ENCODE data around the gene MCIDAS.

Gene MCIDAS

DNA sequence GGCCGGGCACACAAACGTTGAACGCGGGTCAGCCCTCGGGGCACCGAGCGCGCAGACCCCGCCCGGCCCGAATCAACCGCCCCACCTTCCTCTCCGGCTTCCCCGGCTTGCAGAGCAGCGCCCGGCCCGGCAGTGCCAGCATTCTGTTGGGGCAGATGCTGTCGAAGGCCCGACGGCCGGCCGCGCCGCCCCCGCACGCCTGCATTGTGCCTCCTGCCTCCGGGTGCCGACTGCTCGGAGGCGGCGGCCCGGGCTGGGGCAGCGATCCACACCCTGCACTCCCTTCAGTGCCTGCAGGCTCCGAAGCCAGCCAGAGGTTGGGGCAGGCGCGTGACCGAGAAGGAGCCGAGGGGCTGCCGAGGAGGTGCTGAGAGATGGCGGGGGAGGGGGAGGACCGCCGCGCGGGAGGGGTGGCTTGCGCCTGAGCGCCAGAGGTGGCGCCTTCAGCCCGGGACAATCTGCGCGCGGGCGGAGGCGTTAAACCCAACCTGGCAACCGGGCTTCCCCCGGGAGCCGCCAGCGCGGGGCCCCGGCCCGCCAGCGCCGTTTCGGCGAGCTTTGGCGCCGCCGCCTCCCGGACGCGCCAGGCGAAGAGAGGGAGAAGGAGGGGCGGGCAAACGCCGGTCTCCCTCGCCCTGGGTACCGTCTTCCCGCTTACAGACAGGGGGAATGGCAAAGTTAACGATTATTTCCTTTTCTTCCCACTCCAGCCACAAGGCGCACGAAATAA lies at the start of gene MCIDAS:
MCIDAS (minus strand) TSS at position 382 of the 730 bp plus-strand sequence; CDS start at position 205, 177 bp downstream.
- peak; percentile 58 to 59 for DNase-seq (ENCODE audit: low read depth in 2 of 2)

DNA sequence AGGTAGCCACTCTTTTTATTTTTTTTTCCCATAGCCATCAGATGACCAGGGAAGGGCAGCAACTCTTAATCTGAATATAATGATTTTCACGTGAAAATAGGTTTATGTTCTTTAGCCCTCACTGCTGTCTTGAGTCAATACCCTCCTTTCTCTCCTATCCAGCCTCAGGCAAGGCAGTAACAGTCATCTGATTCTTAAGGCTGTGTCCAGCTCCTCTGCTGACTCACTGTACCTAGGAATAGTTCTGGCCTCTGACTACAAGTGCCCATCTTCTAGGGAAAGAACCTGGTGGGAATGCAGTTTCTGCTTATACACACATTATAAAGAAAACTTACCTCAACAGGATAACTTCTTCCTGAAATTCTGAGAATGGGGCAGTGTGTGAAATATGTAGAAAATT lies 49.7 kb upstream of the MCIDAS start:
- no peak for DNase-seq (ENCODE audit: low read depth in 2 of 2)

DNA sequence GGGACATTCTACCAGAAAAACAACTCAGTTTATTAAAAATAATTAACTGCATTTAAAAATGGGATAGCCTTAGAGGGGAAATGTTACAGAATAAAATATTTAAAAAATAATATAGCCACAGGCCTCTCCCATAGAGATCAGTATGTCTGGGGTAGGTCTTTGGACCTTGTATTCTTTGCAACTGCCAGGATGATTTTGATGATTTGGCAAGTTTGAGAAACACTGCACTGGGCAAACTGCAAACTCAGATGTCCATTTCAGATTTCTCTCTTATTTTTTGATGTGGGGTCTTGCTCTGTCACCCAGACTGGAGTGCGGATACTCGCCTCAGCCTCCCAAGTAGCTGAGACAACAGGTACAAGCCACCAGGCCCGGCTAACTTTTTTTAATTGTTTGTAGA lies 31.2 kb upstream of the MCIDAS start:
- DNase-seq (ENCODE audit: low read depth in 2 of 2) = no peak

DNA sequence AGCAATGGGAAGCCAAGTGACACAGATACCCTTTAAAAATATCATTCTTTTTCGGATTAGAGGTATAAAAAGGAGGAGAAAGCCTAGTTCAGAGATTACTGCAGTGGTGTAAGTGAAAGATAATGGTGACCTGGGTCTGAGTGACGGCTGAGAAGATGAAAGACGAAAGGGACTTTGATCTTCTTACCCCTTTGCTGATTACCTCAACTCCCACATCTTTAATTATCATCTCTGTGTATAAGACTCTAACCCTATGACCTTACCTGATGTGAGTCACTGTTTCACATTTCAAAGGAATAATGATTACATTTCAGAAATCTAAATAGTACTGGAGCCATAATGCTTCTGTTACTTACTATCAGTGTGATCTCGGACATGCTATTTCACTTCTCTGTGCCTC lies 27.7 kb upstream of the MCIDAS start:
- DNase-seq (ENCODE audit: low read depth in 2 of 2) = no peak

DNA sequence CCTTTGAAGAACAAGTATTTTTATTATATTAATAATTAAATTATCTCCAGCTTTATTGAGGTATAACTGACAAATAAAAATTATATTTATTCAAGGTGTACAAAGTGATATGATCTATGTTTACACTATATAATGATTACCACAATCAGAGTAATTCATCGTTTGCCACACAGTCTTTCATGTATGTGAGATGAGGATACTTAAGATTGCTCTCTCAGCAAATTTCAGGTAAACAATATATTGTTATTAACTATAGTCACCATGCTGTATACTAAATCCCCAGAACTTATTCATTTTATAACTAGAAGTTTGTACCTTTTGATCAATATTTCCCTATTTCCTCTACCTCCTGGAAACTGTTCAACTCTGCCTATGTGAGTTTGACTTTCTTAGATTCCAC lies 22.9 kb upstream of the MCIDAS start:
- DNase-seq (ENCODE audit: low read depth in 2 of 2) = no peak

DNA sequence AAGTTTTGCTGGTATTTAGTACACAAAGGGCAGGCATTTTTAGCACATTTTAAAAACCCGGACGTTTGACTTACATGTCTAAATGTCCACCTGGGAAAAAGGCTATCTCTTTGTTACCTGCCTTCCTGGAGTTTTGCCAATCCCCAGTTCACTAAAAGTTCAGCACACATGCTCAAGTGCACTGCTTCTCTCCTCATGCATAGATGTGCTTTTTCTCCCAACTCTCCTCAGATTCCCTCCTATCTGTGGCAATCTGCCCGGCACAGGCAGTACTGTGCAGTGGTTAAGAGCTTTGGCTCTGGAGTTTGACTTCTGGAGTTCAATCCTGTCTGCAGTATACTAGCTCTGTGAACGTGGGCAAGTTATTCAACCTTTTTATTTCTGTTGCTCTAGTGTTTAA lies 14.6 kb upstream of the MCIDAS start:
- no peak for DNase-seq (ENCODE audit: low read depth in 2 of 2)

DNA sequence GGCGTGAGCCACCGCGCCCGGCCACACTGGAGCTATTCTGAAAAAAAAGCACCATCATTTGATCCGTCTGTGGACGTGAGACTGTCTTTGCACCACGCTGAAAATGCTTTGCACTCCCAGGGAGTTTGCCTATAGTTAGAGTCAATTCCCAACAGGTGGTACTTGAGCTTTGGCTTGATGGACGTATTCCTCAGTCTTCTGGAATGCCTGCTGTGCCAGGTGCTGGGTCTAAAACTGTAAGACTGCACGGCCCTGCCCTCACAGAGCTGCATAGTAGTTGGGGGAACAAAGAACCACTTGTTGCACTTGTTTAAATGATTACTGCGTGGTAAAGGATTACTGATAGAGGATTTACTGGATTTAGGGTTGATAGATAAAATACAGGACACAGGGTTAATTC lies 9.7 kb upstream of the MCIDAS start:
- DNase-seq (ENCODE audit: low read depth in 2 of 2) = no peak

DNA sequence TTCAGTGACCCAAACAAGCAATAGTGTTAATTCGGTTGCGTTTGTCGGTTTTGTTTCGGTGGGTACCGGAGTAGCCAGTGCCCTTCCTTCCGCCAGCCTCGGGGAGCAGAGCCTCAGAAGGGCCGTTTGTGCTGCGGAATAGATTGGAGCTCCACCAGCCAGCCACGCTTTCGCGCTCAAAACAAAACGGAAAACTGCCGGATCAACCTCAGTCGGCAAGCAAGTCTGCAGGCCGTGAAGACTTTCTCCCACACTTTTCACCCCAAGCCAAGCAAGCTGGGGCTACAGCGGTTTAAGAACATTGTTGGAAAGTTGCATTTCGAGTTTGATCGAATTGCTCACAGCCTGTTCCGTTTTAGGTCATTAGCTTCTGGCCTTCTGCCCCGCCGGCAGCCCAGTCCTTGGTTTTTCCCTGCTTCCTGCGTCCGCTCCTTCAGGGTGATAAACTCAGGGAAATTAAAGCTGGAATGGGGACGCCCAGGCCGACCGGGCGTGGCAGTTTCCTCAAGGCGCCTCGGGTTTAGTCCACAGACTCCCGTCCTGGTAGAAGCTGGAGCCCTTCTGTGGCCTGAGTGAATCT lies 7.1 kb upstream of the MCIDAS start:
- DNase-seq (ENCODE audit: low read depth in 2 of 2) = no peak

DNA sequence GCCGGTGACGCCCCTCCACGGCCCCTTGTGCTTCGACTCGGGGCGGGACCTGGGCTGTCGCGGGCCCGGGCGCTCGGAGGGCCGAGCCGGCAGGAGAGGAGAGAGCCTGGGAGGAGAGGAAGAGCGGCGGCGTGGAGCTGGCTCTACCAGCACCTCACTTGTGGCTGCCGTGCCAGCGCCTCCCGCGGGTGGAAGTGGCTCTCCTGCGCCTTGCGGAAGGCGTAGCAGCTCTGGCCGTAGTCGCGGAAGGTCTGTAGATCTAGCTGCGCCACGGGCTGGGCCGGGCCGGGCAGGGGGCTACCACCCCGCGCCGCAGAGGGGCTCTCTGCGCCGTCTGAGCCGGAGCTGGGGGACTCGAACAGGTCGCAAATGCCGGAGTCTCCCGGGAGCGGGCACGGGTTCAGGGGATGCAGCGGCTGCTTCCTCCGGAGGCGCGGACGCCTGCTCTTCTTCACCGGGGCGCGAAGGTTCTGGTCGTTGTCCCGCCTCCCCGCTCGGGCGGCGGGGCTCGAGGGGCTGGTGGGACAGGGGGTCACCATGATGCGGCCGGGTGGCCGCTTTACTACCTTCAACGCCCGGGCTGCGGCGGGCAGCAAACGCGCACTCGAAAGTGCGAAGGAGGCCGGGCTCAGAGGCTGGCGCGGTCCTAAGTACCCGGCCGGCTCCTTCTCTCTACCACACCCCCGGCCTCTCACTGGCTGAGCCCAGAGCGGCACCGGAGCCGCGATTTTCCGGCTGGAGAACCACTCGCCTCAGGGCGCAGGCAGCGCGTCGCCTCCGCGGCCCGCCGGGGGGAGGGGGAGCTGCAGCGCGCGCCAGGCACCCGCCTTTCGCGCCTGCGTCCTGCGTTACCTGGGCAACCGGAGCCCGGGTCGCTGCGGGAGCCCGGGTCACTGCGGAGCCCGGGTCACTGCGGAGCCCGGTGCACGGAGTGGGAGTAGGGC lies 6.1 kb upstream of the MCIDAS start, which contains the start of gene CCNO:
CCNO (minus strand) TSS at position 624 of the 944 bp plus-strand sequence; CDS start at position 539, 85 bp downstream.
- DNase-seq (ENCODE audit: low read depth in 2 of 2) = peak; percentile 50 to 58

DNA sequence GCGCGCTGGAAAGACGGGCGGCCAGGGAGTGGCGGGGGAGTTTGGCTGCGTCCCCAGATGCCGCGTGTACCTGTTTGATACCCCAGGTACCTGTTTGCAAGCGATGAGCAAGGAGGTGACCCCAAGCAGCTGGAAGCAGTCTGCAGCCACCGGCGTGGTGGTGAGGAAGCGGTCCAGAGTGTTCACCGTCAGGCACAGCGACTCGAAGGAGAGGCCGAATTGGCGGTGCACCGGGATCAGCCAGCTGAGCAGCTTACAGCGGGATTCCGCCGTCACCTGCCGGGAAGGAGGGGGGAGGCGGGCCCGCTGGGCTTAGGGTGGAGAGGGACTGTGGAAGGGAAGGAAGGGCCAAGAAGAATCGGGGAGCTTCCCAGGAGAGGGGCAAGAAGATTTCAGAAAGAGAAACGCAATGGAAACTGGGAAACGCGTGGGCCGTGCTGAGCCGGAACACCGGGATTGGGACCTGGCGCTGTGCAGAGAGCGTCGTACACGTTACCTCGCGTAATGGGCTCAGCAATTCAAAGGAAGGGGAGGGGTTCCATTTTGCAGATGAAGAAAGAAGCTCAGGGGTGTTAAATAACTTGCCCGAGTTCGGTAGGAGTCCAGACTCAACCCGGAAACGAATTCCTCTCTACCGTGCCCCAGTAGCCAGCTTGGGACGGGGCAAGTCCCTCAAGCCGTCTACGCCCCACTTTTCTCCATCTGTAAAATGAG lies 5.3 kb upstream of the MCIDAS start:
- DNase-seq (ENCODE audit: low read depth in 2 of 2) = no peak

DNA sequence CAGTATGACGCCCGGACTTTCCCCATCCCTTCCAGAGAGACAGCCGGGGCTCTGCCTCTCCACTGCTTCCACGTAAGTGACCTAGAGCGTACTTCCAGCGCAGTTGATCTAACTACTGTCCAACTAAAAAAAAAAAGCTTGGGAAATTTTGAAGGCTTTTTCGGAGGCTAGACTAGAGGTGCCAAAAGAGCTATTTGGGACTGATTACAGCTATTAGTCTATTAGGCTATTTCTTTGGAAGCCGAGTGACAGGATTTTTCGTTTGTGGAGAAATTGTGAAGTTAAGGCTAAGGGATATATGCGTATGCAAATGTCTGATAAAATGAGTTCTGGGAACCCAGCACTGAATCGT lies 4.8 kb upstream of the MCIDAS start:
- no peak for DNase-seq (ENCODE audit: low read depth in 2 of 2)

DNA sequence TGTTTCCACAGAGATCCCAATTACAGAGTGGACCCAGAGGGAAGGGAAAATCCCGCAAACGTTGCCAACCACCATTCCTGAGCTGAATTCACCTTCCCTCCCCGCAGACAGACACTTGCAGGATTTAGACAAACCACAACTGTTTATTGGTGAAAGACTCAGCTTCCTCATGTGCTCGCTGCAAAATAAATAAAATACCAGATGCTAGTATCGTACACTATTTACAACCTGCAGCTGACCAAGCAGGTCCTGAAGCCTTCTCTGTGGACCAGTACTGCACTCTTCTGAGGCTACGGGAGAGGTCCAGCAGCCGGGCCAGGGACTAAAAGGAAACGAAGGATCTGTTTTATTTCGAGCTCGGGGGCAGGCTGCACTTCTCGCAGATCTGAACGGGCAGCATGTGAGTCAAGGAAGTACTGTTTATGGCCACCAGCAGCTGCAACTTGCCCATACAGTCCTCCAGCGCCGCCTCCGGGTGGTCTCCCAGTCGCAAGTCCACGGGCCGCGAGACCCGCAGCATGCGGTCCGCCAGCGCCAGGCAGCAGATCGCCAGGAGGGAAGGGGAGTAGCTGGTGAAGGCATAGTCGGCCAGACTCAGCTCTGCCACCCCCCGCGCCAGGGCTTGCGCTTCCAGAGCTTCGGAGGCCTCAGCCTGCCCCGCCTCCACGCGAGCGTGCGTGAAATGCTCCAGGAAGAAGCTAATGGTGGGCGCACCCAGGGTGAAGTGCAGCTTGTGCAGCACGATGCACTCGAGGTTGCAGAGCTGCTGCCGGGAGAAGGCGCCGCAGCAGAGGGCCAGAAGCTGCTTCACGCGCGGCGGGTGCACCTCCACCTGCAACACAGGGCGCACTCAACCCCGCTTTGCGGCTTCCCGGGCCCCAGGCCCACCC lies 4.2 kb upstream of the MCIDAS start:
- DNase-seq (ENCODE audit: low read depth in 2 of 2) = no peak

DNA sequence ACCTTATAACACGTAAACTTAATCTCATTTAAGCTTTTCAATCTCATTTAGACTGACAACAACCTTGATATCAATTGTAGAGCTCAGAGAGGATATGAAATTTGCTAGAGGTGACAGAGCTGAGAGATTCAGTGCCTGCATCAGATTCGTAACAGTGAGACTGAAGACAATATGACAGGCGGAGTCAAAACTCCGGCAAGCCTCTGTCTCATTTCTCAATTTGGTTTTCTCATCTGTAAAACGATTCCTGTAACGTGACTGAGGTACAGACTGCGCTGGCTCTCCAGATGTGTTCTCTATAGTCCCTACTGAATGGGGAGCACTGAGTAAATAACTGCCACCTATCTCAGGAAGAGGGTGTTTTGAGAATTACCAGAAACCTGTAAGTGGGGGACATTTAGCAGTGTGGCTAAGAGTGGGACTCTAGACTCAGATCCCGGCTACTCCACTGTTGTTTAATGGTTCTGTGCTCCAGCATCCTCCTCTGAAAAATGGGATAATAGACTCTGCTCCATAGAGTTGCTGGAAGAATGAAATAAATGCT lies 3.0 kb upstream of the MCIDAS start:
- no peak for DNase-seq (ENCODE audit: low read depth in 2 of 2)

DNA sequence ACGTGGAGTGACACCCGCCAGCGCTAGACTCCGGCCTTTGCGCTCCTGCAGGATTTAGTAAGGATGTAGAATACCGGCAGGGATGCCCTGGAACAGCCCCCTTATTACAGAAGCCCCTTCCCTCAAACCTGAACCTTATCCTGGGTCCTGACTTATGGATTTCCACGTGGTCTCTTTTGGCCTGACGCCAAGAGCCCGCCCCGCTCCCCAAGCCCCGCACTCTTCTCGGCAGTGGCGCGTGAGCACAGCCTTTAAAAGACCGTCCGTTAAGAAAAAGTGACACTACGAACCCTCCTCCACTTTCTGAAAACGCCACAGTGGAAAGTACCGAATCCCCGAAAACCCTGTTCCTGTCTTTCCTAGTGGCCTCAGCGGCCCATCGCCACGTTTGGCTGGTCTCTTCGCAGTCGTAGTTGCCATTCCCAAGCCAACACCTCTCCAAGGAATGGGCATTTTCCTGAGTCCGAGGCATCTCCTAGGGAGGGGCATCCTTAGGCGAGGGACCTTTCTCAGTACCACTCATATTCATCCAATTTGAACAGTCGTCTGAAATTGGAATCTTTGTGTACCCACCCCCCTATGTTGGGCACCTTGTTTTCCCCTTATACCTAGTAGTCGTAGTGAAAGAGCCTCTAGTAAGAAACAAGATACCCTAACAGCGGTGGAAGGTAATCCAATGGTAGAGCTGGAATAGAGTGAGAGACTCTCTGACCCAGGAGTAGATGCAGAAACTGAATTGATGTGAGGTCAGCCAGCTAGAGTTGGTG lies 732 bp upstream of the MCIDAS start:
- no peak for DNase-seq (ENCODE audit: low read depth in 2 of 2)

DNA sequence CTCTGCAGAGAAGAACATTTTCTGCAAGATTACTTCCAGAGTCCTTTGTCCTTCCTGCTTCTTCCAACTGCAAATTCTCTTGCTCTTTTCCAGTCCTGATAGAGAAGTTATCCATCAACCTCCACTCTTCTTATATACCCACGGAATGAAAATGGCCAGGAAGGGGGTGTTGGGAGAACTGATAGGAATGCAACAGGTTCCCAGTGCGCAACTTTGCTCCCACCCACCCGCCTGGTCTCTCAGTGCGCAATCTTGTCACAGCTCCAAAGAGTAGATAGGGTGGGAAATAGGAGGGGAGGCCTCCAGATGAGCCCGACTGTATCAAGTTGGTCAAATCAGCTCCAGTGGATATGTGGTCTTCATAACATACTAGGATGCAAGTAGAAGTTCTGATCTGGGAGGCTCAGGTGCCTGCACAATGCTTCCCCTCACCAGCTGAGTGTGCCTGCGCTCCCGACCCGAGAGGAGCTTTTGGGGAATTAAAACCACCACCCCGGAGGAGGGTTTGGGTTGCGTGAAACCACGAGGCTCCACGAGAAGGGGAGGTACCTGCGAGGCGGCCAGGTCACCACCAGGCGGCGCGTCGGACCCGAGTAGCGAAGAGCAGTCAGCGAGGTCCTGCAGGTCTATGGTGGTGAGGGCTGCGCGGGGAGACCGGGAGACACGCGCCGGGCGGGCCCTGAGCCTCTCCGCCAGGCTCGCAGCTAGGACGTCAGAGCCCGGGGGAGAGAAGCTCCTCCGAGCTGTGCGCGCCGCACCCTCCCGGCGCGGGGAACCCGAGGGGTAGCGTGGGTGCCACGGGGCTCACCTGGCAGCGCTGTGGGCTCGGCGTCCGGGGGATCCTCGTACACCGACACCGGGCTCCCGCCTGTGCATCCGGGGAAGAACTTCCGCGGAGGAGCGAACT lies 835 bp downstream of the MCIDAS start:
- DNase-seq (ENCODE audit: low read depth in 2 of 2) = peak; percentile 58 to 60

DNA sequence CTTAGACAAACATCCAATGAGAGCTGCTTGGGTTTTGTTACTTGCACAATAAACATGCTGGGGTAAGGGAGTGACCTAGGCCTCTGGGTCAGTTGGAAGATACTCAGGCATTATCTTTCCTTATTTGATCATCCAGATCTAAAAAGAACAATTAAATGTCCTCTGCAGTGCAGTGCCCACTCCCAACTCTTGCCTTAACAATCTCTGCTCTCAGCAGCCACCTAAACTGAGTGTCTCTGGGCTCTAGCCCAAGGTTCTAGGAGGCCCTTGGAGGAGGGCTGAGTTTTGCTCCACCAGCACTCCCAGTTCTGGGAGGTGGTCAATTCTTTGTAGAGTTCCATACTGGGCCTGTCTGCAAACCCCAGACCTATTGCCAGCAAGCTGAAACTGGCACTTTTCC lies 1.8 kb downstream of the MCIDAS start:
- no peak for DNase-seq (ENCODE audit: low read depth in 2 of 2)

DNA sequence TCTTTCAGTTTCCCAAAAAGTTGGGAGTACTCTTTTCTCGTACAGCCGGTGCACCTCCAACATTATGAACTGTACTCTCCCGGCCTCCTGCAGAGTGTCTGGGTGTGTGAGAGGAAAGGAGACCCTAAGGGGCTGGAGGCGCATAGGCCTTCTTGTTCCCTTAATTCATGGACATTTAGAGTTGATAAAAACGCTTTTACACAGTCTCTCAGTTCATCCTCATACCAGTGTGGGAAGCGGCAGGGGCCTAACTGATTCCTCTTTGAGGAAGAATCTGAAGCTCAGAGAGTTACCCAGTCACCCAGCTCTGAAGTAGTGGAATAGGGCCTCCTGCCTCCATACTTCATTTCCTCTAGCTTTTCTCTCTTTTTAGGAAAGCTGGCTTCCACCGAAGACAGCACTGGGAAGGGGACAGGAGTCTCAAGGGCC lies 3.3 kb downstream of the MCIDAS start:
- DNase-seq (ENCODE audit: low read depth in 2 of 2) = no peak

DNA sequence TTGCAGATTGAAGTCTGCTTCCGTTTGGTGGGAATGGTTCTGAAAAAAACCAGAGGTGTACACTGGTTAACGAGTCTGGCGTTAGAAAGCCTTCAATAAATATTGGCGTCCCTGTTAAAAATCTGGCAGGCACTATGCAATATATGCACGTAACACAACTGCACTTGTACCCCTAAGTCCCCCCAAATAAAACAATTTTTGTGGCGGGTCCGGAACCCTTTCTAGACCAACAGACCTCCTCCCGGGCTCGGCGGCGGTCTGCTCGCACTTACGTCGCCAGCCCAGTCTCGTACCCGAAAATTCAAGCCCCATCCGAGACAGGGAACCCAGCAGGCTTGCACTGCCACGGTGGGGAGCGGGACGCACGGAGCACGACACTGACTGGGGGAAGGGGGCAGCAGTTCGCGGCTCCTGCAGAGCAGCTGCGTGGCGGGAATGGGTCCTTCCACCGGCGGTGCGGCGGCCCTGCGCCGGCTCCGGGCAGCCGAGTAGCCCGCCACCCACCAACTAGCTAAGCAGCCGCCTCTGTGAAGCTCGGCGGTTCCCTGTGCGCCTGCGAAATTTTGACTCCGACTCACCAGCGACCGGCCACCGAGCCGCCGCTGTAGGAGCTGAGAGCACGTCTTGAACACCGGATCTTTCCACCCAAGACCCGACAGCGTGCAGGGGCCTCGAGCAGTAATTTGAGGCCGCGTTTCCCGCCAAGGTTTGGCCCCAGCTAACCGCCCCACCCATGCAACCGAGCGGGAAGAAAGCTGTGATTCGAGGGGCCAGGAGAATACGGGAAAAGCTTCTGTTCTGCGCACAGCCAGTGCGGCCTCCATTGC lies 3.9 kb downstream of the MCIDAS start:
- no peak for DNase-seq (ENCODE audit: low read depth in 2 of 2)
